Prostate gland (tissue), 2 donors: ENCODE data around the gene ASGR1. TPM values are rescaled to one million over a fixed set of nuclear protein-coding genes. Genes with fewer than 3 reads are reported as not detected.

Experiments used
- DNase-seq: peaks from one replicate; pipeline ENCODE4 v3.0.0-alpha.2; 2019; ENCODE audit warnings: low spot score
- H3K27ac ChIP-seq, 2 donors: fragments of 200-600 bp; sonication (generic); 2 replicates each; pipeline ENCODE4 v1.5.1; 2017 to 2019
- H3K27me3 ChIP-seq: fragments of 200-600 bp; sonication (generic); replicated peaks from 2 replicates; pipeline ENCODE4 v1.5.1; 2019; ENCODE audit not compliant: insufficient read depth
- H3K36me3 ChIP-seq, 2 donors: fragments of 200-600 bp; sonication (generic); 1 replicate in 1 of 2; 2 replicates in 1 of 2; pipeline versions ENCODE4 v1.5.1 to v1.8.1; 2017 to 2019
- H3K4me1 ChIP-seq: fragments of 200-600 bp; sonication (generic); replicated peaks from 2 replicates; pipeline ENCODE4 v1.5.1; 2019
- H3K4me3 ChIP-seq, 2 donors: fragments of 200-600 bp; sonication (generic); 2 replicates each; pipeline ENCODE4 v1.5.1; 2017 to 2019
- H3K9me3 ChIP-seq: fragments of 200-600 bp; sonication (generic); 2 replicates; pipeline ENCODE4 v1.5.1; 2017
- POLR2A ChIP-seq: fragments of 450-650 bp; IDR thresholded peaks from one replicate; pipeline ENCODE4 v1.6.1; 2016; ENCODE audit warnings: antibody characterized with exemption, mild to moderate bottlenecking
- POLR2AphosphoS5 ChIP-seq: sonication (generic); formaldehyde crosslinking; IDR thresholded peaks from one replicate; pipeline ENCODE4 v1.6.1; 2017; ENCODE audit warnings: antibody characterized with exemption
- WGBS: methylation state at CpG from one replicate; pipeline ENCODE4 v1.1.5; 2018; 5-methylcytosine and 5-hydroxymethylcytosine counted together
- intact Hi-C: fragments of 100-400 bp; cut with DNase I; formaldehyde crosslinking; loops from one replicate; pipeline ENCODE4 v1.14.2; 2022
- total RNA-seq, 2 donors: library from RNA; depleted of rRNA; stranded (reverse); fragments of >200 nt; gene quantifications; one replicate each; pipeline ENCODE4 v1.1.0, GENCODE V29; 2016
- TF ChIP-seq, protein P1 (sequence below), 4 experiments: fragments of 200-600 bp in 2 of 4; fragments of 450-650 bp in 2 of 4; sonication (generic) in 2 of 4; IDR thresholded peaks; 1 replicate in 3 of 4; 2 replicates in 1 of 4; pipeline ENCODE4 v1.5.1; 2016 to 2019; ENCODE audit warnings: antibody characterized with exemption in 4 of 4, mild to moderate bottlenecking in 2 of 4, moderate library complexity in 2 of 4

The ASGR1 gene
- total RNA-seq, 2 donors from 2014 or later, result 0.50 to 9.4 TPM

DNA sequence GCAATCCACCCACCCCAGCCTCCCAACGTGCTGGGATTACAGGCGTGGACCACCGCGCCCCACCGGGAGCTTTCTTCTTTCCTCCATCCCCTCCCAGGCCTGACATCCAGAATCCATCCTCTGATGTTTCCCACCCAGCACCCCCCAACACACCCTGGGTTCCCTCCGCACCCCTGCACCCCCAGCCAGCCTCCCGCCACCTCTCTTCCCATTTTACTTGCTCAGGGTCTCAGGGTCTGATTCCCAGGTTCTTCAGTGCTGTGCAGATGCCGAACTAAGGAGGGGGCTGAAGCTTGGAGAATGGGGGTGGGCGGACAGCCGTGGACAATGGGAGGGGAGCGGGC is 225 bp downstream of the ASGR1 start:
- Histone ChIP-seq H3K4me1 (peaks cover 6% of the 10 kb centered on the region), H3K27ac (no peak overlapping the region), H3K36me3 (no peaks in the 10 kb centered on the region), H3K9me3 (no peaks in the 10 kb centered on the region), H3K27me3 (no peaks in the 10 kb centered on the region), H3K4me3 (no peak overlapping the region)
- no peak for DNase-seq
- intact Hi-C loops, result loop anchor here (5.0 kb wide), 1 partner anchor 132 kb away; no protein-coding TSS in a partner anchor
- 60% methylated on average over 11 of the region's 11 CpGs for WGBS
- TF ChIP-seq POLR2AphosphoS5, result no peak
- no peak for TF ChIP-seq POLR2A
- TF ChIP-seq, protein P1, sequence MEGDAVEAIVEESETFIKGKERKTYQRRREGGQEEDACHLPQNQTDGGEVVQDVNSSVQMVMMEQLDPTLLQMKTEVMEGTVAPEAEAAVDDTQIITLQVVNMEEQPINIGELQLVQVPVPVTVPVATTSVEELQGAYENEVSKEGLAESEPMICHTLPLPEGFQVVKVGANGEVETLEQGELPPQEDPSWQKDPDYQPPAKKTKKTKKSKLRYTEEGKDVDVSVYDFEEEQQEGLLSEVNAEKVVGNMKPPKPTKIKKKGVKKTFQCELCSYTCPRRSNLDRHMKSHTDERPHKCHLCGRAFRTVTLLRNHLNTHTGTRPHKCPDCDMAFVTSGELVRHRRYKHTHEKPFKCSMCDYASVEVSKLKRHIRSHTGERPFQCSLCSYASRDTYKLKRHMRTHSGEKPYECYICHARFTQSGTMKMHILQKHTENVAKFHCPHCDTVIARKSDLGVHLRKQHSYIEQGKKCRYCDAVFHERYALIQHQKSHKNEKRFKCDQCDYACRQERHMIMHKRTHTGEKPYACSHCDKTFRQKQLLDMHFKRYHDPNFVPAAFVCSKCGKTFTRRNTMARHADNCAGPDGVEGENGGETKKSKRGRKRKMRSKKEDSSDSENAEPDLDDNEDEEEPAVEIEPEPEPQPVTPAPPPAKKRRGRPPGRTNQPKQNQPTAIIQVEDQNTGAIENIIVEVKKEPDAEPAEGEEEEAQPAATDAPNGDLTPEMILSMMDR (IDR thresholded peaks at IDR 0.05), result no peak

DNA sequence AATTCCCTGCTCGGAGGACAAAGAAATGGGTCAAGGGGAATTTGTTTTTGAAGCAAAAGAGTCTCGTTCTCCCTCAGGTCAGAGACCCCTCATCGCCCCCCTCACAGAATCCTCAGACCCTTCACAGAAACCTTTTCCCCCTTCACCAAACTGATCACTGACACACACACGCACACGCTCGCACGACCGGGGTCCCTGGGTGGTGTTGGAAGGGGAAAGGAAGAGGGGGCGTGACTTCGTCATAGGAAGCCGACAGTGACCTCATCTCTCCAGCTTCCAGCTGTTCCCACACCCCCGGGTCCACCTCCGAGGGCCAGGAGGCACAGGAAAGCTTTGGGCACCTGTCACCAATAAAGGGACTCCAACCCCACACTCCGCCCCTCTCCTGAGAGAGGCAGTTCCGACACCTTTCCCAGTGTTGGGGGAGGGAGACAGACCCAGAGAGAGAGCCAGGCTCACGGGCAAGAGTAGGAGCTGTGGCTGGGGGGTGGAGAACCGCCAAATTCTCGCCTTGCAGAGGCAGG is 1.2 kb downstream of the ASGR1 start:
- peaks cover 6% of the 10 kb centered on the region for H3K4me1 ChIP-seq
- no peaks in the 10 kb centered on the region for H3K27me3 ChIP-seq
- H3K36me3 ChIP-seq, result no peaks in the 10 kb centered on the region
- 4% methylated on average over 18 of the region's 18 CpGs for WGBS
- TF ChIP-seq POLR2A (no peak), POLR2AphosphoS5 (no peak)
- TF ChIP-seq, protein P1 (IDR thresholded peaks at IDR 0.05), result no peak
- no peak for DNase-seq
- H3K9me3 ChIP-seq, result no peaks in the 10 kb centered on the region
- intact Hi-C loops, result loop anchor here (5.0 kb wide), 1 partner anchor 131 kb away; no protein-coding TSS in a partner anchor
- peak overlapping the region; percentile 12 to 19 for H3K4me3 ChIP-seq
- no peak overlapping the region for H3K27ac ChIP-seq

DNA sequence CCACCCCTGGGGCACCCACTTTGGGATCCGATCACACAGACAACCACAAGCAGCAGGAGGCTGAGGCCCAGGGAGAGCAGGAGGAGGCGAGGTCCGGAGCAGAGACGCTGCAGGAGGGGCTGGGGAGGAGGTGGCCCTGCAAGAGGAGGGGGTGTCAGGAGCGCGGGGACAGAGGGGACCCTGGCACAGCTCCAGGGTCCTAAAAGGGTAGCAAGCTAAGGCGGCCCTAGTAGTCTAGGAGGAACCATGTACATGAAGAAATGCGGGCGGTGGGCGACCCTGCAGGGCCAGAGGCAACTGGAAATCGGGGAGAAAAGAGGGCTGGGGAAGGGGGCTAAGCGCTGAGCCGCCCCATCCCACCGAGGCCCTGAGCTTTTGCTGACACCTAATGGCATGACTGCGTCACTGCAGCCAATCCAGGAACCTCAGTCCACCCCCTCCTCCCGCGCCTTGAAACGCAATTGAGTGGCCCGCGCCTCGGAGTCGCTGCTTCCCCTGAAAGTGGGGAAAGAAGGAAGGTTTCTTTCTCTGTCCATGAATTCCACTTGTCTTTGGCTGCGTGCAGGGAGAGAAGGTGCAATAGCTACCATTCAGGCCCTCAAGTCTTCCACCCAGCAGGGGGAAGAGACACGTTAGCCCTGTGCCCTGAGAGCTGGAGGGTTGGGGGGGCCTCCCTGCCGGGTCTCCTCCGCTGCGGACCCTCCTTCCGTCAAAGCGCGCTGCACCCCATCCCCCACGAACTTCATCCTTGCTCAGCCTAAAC is 1.8 kb downstream of the ASGR1 start:
- DNase-seq, result peak; percentile 54
- no peaks in the 10 kb centered on the region for H3K27me3 ChIP-seq

DNA sequence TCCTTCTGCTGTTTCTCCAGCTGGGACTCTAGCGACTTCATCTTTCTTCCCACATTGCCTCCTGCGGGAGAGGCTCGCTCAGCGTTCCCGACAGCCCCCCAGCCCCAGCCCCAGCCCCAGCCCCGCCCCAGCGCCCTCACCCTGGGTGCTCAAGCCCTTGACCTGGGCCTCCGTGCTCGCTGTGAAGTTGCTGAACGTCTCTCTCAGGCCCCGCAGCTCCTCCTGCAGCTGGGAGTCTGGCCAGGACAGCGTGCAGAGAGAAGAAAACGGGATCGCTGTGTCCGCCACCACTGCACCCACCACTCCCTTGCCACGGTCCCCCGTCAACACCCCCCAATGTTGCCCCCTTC is 2.4 kb downstream of the ASGR1 start:
- TF ChIP-seq POLR2AphosphoS5, result no peak
- TF ChIP-seq POLR2A, result no peak
- TF ChIP-seq, protein P1 (IDR thresholded peaks at IDR 0.05), result no peak
- Histone ChIP-seq H3K36me3 (no peaks in the 10 kb centered on the region), H3K27ac (no peak overlapping the region), H3K4me1 (peaks cover 6% of the 10 kb centered on the region), H3K9me3 (no peaks in the 10 kb centered on the region), H3K4me3 (no peak overlapping the region), H3K27me3 (no peaks in the 10 kb centered on the region)
- intact Hi-C loops, result loop anchor here (5.0 kb wide), 1 partner anchor 130 kb away; no protein-coding TSS in a partner anchor
- no peak for DNase-seq
- 3% methylated on average over 17 of the region's 17 CpGs for WGBS

More for the DNA sequence above, 1.8 kb downstream of the ASGR1 start:
- intact Hi-C loops, result loop anchor here (5.0 kb wide), 1 partner anchor 130 kb away; no protein-coding TSS in a partner anchor
- peaks cover 6% of the 10 kb centered on the region for H3K4me1 ChIP-seq
- TF ChIP-seq POLR2A (no peak), POLR2AphosphoS5 (peak; percentile 14)
- TF ChIP-seq, protein P1 (IDR thresholded peaks at IDR 0.05), result peak; percentile 60 to 85 (median 76)
- peak overlapping the region; percentile 12 to 19 for H3K4me3 ChIP-seq
- no peaks in the 10 kb centered on the region for H3K36me3 ChIP-seq
- H3K27ac ChIP-seq, result no peak overlapping the region
- no peaks in the 10 kb centered on the region for H3K9me3 ChIP-seq
- 1% methylated on average over 31 of the region's 31 CpGs for WGBS
